PC-9 (cell line): ENCODE data around the gene VENTX. TPM values are rescaled to one million over a fixed set of nuclear protein-coding genes. Genes with fewer than 3 reads are reported as not detected.

Source experiments
- BruUV-seq: library from RNA; stranded (reverse); fragments of 400-500 nt; replicated peaks from 2 replicates; lab custom pipeline; 2021; lab: Mats Ljungman, UMichigan
- CTCF ChIA-PET: fragments of 300-600 bp; sonication (Branson Sonifier 250); formaldehyde crosslinking; loops from one replicate; lab custom pipeline; 2022; ENCODE audit warnings: antibody characterized with exemption; lab: Charles Lee
- POLR2A ChIA-PET: fragments of 300-600 bp; sonication (Branson Sonifier 250); formaldehyde crosslinking; loops from one replicate; lab custom pipeline; 2022; ENCODE audit warnings: antibody characterized with exemption; ENCODE audit not compliant: unreplicated experiment; lab: Charles Lee
- DNase-seq, 2 experiments: peaks; one replicate each; pipeline versions ENCODE4 v3.0.0 to v3.0.0-alpha.2; 2015 to 2022; ENCODE audit warnings: mixed read lengths in 1 of 2
- H2AFZ ChIP-seq: fragments of 200-600 bp; sonication (generic); 2 replicates; pipeline ENCODE4 v1.8.1; 2017; ENCODE audit warnings: antibody characterized with exemption
- H3F3A ChIP-seq: fragments of 200-600 bp; sonication (generic); 2 replicates; pipeline ENCODE4 v1.8.1; 2017; ENCODE audit warnings: antibody characterized with exemption, mild to moderate bottlenecking, low read depth; ENCODE audit not compliant: insufficient read depth
- H3K27ac ChIP-seq: fragments of 200-600 bp; sonication (generic); 2 replicates; pipeline ENCODE4 v1.6.1; 2016; ENCODE audit warnings: mixed run types
- H3K27me3 ChIP-seq: fragments of 200-600 bp; sonication (generic); 2 replicates; pipeline ENCODE4 v1.6.1; 2016; ENCODE audit warnings: low read depth, mixed run types; ENCODE audit not compliant: insufficient read depth
- H3K36me3 ChIP-seq: fragments of 200-600 bp; sonication (generic); 2 replicates; pipeline ENCODE4 v1.6.1; 2016; ENCODE audit warnings: low read depth, mixed run types
- H3K4me1 ChIP-seq: fragments of 200-600 bp; sonication (generic); replicated peaks from 2 replicates; pipeline ENCODE4 v1.6.1; 2016; ENCODE audit warnings: mixed run types; ENCODE audit not compliant: insufficient read depth
- H3K4me2 ChIP-seq: fragments of 200-600 bp; sonication (generic); 2 replicates; pipeline ENCODE4 v1.6.1; 2017; ENCODE audit warnings: mixed run types
- H3K4me3 ChIP-seq: fragments of 200-600 bp; sonication (generic); 2 replicates; pipeline ENCODE4 v1.6.1; 2016; ENCODE audit warnings: mixed run types
- H3K79me2 ChIP-seq: fragments of 200-600 bp; sonication (generic); 2 replicates; pipeline ENCODE4 v1.6.1; 2017; ENCODE audit warnings: low read depth, mixed run types
- H3K9me2 ChIP-seq: fragments of 200-600 bp; sonication (generic); 2 replicates; pipeline ENCODE4 v1.8.1; 2017; ENCODE audit warnings: mild to moderate bottlenecking; ENCODE audit not compliant: insufficient read depth
- H3K9me3 ChIP-seq: fragments of 200-600 bp; sonication (generic); 2 replicates; pipeline ENCODE4 v1.8.1; 2016; ENCODE audit warnings: low read depth; ENCODE audit not compliant: insufficient read depth
- H4K20me1 ChIP-seq: fragments of 200-600 bp; sonication (generic); 2 replicates; pipeline ENCODE4 v1.8.1; 2017; ENCODE audit not compliant: insufficient read depth
- CTCF ChIP-seq: fragments of 200-600 bp; sonication (generic); conservative IDR thresholded peaks from 2 replicates; pipeline ENCODE4 v1.6.1; 2017; ENCODE audit warnings: mixed run types, antibody characterized with exemption, mild to moderate bottlenecking, moderate library complexity
- EZH2 ChIP-seq: fragments of 200-600 bp; sonication (generic); IDR thresholded peaks from 2 replicates; pipeline ENCODE4 v1.8.0; 2017; ENCODE audit warnings: antibody characterized with exemption, low read depth
- intact Hi-C: fragments of 100-400 bp; cut with micrococcal nuclease; formaldehyde crosslinking; loops from one replicate; pipeline ENCODE4 v1.10.0; 2022; ENCODE audit not compliant: unreplicated experiment
- total RNA-seq: library from RNA; stranded (reverse); gene quantifications from 2 replicates; pipeline ENCODE4 v1.2.3, GENCODE V29; 2021

VENTX gene
- total RNA-seq, 1 experiment from 2014 or later, result not detected

GRCh38 chr10:133266056-133266795, 28.6 kb downstream of the VENTX start:
- Histone ChIP-seq H2AFZ (no peak overlapping the region), H3K27me3 (no peaks in the 10 kb centered on the region), H3K27ac (no peak overlapping the region), H3K4me3 (no peak overlapping the region), H3K9me3 (no peaks in the 10 kb centered on the region), H3K4me1 (peaks cover 15% of the 10 kb centered on the region), H3K79me2 (no peaks in the 10 kb centered on the region), H3K36me3 (no peaks in the 10 kb centered on the region), H3K9me2 (no peaks in the 10 kb centered on the region), H3K4me2 (no peak overlapping the region), H4K20me1 (no peaks in the 10 kb centered on the region), H3F3A (no peaks in the 10 kb centered on the region; the same call in 1 of the 2 replicates)
- CTCF ChIA-PET, result no interaction called here
- TF ChIP-seq CTCF, result no peak
- TF ChIP-seq EZH2, result no peak
- POLR2A ChIA-PET, result no interaction called here
- no TSS peak for BruUV-seq
- DNase-seq, result no peak
- intact Hi-C loops, result no loop called here

- no peak for TF ChIP-seq CTCF
- TF ChIP-seq EZH2, result no peak
- no peaks in the 10 kb centered on the region for H3K9me3 ChIP-seq
- H3K4me3 ChIP-seq, result no peak overlapping the region
- intact Hi-C loops, result no loop called here
- no peaks in the 10 kb centered on the region for H3K79me2 ChIP-seq
- DNase-seq, result no peak
- no peaks in the 10 kb centered on the region for H3K27me3 ChIP-seq
- H4K20me1 ChIP-seq, result no peaks in the 10 kb centered on the region
- no TSS peak for BruUV-seq
- H3K4me1 ChIP-seq, result peaks cover 15% of the 10 kb centered on the region
- no peaks in the 10 kb centered on the region; the same call in 1 of the 2 replicates for H3F3A ChIP-seq
- no peak overlapping the region for H2AFZ ChIP-seq
- no peak overlapping the region for H3K4me2 ChIP-seq
- POLR2A ChIA-PET, result interaction anchor here (0.6 kb wide), 1 partner anchor 8 kb away, joined by 3 read pairs; no protein-coding TSS in a partner anchor
- no peaks in the 10 kb centered on the region for H3K36me3 ChIP-seq
- CTCF ChIA-PET, result no interaction called here
- H3K27ac ChIP-seq, result no peak overlapping the region
- no peaks in the 10 kb centered on the region for H3K9me2 ChIP-seq
Observed at GRCh38 chr10:133267293-133267692, 29.6 kb downstream of the VENTX start.

- no peaks in the 10 kb centered on the region for H3K9me3 ChIP-seq
- H2AFZ ChIP-seq, result no peak overlapping the region
- H3K4me2 ChIP-seq, result no peak overlapping the region
- no peaks in the 10 kb centered on the region for H3K36me3 ChIP-seq
- no peaks in the 10 kb centered on the region; the same call in 1 of the 2 replicates for H3F3A ChIP-seq
- TF ChIP-seq EZH2, result no peak
- TF ChIP-seq CTCF, result no peak
- H3K27me3 ChIP-seq, result no peaks in the 10 kb centered on the region
- H3K4me3 ChIP-seq, result no peak overlapping the region
- ChIA-PET POLR2A (interaction anchor here (0.6 kb wide), 1 partner anchor 8 kb away, joined by 3 read pairs; no protein-coding TSS in a partner anchor), CTCF (no interaction called here)
- DNase-seq, result no peak
- peaks cover 15% of the 10 kb centered on the region for H3K4me1 ChIP-seq
- no peak overlapping the region for H3K27ac ChIP-seq
- intact Hi-C loops, result no loop called here
- no peaks in the 10 kb centered on the region for H3K79me2 ChIP-seq
- H4K20me1 ChIP-seq, result no peaks in the 10 kb centered on the region
- BruUV-seq, result no TSS peak
- no peaks in the 10 kb centered on the region for H3K9me2 ChIP-seq
Observed at GRCh38 chr10:133267829-133268228, 30.2 kb downstream of the VENTX start.
